ENCODE results near the gene FOXB1. TPM values are rescaled to one million over a fixed set of nuclear protein-coding genes. Genes with fewer than 3 reads are reported as not detected.

The FOXB1 gene
- total RNA-seq, 1 experiment from 2014 or later: not detected

DNA sequence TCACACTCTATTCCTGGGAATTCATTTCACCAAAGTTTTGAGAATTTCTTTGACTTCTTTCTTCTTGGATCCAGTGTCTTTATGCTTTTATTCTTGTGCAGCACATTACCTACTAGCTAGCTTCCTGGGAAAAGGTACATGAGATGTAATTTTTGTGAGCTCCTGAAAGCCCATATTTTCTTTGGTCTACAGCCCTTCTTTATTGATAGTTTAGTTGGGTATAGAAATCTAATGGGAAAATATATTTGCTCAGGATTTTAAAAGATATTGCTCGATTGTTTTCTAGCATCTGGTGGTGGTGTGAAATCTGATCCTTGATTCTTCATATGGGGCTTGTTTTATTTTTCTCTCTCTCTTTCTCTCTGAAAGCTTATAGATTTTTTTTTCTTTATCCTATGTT, 45.8 kb downstream of the FOXB1 start:
- no TSS peak for BruUV-seq (replicated peaks)
- no peak for TF ChIP-seq CTCF (IDR thresholded peaks at IDR 0.05; ENCODE audit: unreplicated experiment)
- H3K9me3 Mint-ChIP-seq (ENCODE audit: low read depth, unreplicated experiment): peaks cover 2% of the 10 kb centered on the region
- intact Hi-C loops (cut with micrococcal nuclease; ENCODE audit: unreplicated experiment): no loop called here
- H3K27ac Mint-ChIP-seq (ENCODE audit: unreplicated experiment): no peak overlapping the region
- H3K4me3 Mint-ChIP-seq (ENCODE audit: low read depth, unreplicated experiment): no peak overlapping the region
- DNase-seq: no peak
- peaks cover 22% of the 10 kb centered on the region for H3K27me3 Mint-ChIP-seq (ENCODE audit: unreplicated experiment)
- CTCF ChIA-PET: interaction anchor here (0.7 kb wide), 1 partner anchor 71 kb away, joined by 3 read pairs; no protein-coding TSS in a partner anchor
- no peaks in the 10 kb centered on the region for H3K4me1 Mint-ChIP-seq (ENCODE audit: low read depth, unreplicated experiment)
- H3K36me3 Mint-ChIP-seq (ENCODE audit: insufficient read depth, unreplicated experiment): no peaks in the 10 kb centered on the region

DNA sequence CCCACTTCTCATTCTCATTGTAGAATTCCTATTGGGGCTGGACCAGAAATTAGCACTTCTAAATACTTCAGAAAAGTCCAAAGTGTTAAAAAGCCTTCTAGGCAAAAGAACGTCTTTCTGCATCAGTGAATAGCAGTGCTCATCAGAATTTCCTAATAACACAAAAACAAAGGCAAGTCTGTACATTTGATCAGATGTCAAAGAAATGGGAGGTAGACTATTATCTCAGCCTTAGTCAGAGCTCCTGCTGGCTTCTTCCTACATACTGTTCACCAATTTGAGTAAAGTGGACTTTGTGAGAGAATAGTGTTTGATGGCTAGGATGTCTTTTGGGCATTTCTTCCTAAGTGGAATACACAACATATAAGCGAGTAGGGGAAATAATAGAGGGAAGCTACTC, 48.7 kb downstream of the FOXB1 start:
- H3K27ac Mint-ChIP-seq (ENCODE audit: unreplicated experiment): no peak overlapping the region
- peaks cover 2% of the 10 kb centered on the region for H3K9me3 Mint-ChIP-seq (ENCODE audit: low read depth, unreplicated experiment)
- intact Hi-C loops (cut with micrococcal nuclease; ENCODE audit: unreplicated experiment): no loop called here
- H3K4me1 Mint-ChIP-seq (ENCODE audit: low read depth, unreplicated experiment): no peaks in the 10 kb centered on the region
- no peaks in the 10 kb centered on the region for H3K36me3 Mint-ChIP-seq (ENCODE audit: insufficient read depth, unreplicated experiment)
- CTCF ChIA-PET: interaction anchor here (0.5 kb wide), 1 partner anchor 333 kb away, joined by 4 read pairs; no protein-coding TSS in a partner anchor
- H3K4me3 Mint-ChIP-seq (ENCODE audit: low read depth, unreplicated experiment): no peak overlapping the region
- BruUV-seq (replicated peaks): no TSS peak
- no peak for DNase-seq
- no peak for TF ChIP-seq CTCF (IDR thresholded peaks at IDR 0.05; ENCODE audit: unreplicated experiment)
- H3K27me3 Mint-ChIP-seq (ENCODE audit: unreplicated experiment): peaks cover 41% of the 10 kb centered on the region

DNA sequence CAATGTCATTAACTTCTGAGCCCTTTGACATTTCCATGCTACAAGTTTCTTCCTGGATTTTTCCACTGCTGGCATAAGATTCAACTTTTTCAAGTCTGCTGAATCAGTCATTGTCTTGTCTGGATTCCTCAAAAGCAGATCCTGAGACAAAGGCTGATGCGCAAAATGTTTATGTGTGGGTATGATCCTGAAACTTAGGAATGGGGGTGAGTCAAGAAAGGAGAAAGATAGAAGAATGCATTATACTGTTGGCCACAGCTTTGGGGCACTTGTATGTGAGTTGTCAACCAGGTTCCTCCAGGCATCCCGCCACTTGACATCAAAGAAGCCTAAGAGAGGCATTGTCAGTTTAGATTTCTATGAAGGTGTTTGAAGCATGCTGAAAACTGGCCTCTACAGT, 50.4 kb downstream of the FOXB1 start:
- no TSS peak for BruUV-seq (replicated peaks)
- CTCF ChIA-PET: no interaction called here
- Mint-ChIP-seq H3K4me3 (ENCODE audit: low read depth, unreplicated experiment) (no peak overlapping the region), H3K4me1 (ENCODE audit: low read depth, unreplicated experiment) (no peaks in the 10 kb centered on the region), H3K27me3 (ENCODE audit: unreplicated experiment) (peaks cover 46% of the 10 kb centered on the region), H3K27ac (ENCODE audit: unreplicated experiment) (no peak overlapping the region), H3K9me3 (ENCODE audit: low read depth, unreplicated experiment) (peaks cover 2% of the 10 kb centered on the region), H3K36me3 (ENCODE audit: insufficient read depth, unreplicated experiment) (no peaks in the 10 kb centered on the region)
- no peak for TF ChIP-seq CTCF (IDR thresholded peaks at IDR 0.05; ENCODE audit: unreplicated experiment)
- intact Hi-C loops (cut with micrococcal nuclease; ENCODE audit: unreplicated experiment): no loop called here
- no peak for DNase-seq

Data from Calu3 (cell line).